HG03159 (cell line): ENCODE data around the gene SYNGR1.

Experiments used
- ATAC-seq: cut with Tn5 transposase; IDR thresholded peaks from one replicate; pipeline ENCODE4 v1.9.1; 2021; ENCODE audit warnings: mild to moderate bottlenecking, moderate library complexity; ENCODE audit not compliant: unreplicated experiment

Gene SYNGR1

GRCh38 chr22:39367035-39367434 lies 17.2 kb downstream of the SYNGR1 start:
- no peak for ATAC-seq

GRCh38 chr22:39368461-39368911 lies 18.7 kb downstream of the SYNGR1 start:
- ATAC-seq: no peak

- ATAC-seq: no peak
These were observed 19.4 kb downstream of the SYNGR1 start for GRCh38 chr22:39369186-39369585.

- ATAC-seq: no peak
These were observed 19.8 kb downstream of the SYNGR1 start for GRCh38 chr22:39369586-39369985.

GRCh38 chr22:39371732-39372131 lies 21.9 kb downstream of the SYNGR1 start:
- no peak for ATAC-seq

DNA sequence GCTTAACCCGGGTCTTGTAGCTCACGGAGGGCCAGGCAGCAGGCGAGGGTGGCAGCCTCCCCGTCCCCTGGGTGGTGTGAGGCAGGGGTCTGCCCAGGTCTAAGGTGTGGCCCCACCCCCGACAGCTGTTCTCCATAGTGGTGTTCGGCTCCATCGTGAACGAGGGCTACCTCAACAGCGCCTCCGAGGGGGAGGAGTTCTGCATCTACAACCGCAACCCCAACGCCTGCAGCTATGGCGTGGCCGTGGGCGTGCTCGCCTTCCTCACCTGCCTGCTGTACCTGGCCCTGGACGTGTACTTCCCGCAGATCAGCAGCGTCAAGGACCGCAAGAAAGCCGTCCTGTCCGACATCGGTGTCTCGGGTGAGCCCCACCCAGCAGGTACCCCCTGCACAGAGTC lies 24.4 kb downstream of the SYNGR1 start:
- no peak for ATAC-seq

GRCh38 chr22:39374801-39375200 lies 25.0 kb downstream of the SYNGR1 start:
- ATAC-seq: no peak

DNA sequence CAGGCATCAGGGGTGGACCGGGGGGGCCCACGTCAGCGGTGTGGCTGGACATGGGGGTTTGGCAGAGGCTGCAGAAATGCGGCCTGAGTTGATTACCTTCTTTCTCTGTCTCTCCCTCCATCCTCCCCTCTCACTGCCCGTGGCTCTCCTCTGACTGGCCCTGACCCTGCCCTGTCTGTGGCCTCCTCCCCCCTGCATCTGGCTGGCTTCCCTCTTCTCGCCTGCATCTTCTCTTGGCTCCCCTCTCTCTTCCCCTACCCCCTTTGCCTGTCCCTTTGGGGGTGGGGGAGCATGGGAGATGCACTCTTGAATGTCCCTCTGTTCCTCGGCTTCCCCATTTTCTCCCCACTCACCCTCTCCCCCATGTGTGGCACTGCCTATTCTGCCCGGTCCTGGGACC lies 25.9 kb downstream of the SYNGR1 start:
- ATAC-seq: no peak

DNA sequence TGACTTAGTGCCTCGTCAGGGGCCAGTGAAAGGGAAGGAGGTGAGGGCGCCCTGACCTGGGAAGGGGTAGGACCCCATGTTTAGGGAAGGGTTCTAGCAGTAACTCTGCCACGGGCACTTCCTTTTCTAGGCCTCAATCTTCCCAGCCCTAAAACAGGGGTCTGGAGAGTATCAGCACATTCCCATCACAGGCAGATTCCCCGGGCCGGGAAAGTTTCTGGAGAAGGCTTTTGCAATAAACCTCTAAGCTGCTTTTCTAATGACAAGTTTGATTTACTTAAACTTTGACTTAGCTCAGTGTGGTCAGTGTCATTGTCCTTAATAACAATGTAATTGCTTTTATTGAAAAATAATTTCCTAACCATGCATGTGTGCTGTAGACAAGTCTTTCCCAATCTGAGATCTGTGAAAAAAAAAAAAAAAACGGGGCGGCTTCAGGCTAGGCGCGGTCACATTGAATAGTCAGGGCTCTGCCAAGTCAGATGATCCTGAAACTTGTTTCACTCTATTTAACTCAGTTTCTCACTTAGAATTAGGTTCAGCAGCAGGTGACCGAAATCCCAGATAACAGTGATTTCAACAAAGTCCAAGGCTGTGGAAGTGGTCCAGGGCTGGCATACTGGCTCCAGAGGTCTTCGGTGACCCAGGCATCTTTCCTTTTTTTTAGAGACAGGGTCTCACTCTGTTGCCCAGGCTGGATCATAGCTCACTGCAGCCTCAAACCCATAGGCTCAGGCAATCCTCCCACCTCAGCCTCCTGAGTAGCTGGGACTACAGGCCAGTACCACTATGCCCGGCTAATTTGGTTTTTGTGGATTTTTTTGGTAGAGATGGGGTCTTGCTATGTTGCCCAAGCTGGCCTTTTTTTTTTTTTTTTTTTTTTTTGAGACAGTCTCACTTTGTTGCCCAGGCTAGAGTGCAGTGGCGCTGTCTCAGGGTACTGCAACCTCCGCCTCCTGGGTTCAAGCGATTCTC lies 30.3 kb downstream of the SYNGR1 start:
- ATAC-seq: no peak

GRCh38 chr22:39381009-39381755 lies 31.4 kb downstream of the SYNGR1 start:
- ATAC-seq: no peak

GRCh38 chr22:39381930-39382329 lies 32.1 kb downstream of the SYNGR1 start:
- ATAC-seq: no peak

GRCh38 chr22:39382410-39382809 lies 32.6 kb downstream of the SYNGR1 start:
- no peak for ATAC-seq

- ATAC-seq: no peak
These were observed 34.2 kb downstream of the SYNGR1 start for GRCh38 chr22:39383841-39384625.

- no peak for ATAC-seq
These were observed 35.1 kb downstream of the SYNGR1 start for GRCh38 chr22:39384750-39385480.

DNA sequence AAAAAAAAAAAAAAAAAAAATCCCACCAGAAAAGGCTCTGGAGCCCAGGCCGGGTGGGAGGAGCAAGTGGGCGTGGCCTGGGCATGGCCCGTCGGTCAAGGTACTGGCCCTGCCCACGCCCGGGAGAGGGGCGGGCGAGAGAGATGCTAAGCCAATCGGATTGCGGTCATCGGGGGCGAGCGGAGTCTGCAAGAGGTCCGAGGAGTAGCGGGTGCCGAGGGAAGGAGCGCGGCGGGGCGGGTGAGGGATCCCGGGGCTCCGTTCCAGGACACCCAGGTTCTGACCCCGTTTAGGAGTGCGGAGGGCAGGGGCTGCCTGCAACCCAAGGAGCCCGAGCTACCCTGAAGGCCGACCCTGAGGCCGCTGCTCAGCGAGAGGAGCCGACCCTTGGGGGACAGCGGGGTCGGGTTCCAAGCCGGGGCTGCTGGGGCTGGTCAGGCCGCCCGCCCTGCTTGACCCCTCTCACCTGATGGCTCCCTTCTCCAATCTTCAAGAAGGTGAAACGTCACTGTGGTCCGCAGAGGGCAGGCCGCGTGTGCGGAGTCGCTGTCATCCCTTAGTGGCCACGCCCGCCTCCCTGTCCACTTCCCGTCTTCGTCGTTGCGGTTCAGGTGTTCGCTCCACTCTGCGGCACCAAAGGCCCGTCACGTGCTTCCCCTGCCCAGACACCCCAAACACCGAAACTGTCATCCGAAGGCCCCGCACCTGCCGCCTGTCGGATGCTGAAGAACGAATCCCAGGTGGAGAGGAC lies 38.6 kb downstream of the SYNGR1 start:
- ATAC-seq: no peak

DNA sequence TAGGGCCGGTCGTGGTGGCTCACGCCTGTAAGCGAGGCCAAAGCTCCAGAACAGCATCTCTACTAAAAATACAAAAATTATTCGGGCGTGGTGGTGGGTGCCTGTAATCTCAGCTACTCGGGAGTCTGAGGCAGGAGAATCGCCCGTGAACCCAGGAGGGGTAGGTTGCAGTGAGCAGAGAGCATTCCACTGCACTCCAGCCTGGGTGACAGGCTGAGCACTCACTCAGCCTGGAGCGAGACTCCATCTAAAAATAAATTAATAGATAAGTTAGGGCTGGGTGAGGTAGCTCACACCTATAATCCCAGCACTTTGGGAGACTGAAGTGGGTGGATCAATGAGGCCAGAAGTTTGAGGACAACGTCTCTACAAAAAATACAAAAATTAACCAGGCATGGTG lies 39.6 kb downstream of the SYNGR1 start:
- no peak for ATAC-seq

DNA sequence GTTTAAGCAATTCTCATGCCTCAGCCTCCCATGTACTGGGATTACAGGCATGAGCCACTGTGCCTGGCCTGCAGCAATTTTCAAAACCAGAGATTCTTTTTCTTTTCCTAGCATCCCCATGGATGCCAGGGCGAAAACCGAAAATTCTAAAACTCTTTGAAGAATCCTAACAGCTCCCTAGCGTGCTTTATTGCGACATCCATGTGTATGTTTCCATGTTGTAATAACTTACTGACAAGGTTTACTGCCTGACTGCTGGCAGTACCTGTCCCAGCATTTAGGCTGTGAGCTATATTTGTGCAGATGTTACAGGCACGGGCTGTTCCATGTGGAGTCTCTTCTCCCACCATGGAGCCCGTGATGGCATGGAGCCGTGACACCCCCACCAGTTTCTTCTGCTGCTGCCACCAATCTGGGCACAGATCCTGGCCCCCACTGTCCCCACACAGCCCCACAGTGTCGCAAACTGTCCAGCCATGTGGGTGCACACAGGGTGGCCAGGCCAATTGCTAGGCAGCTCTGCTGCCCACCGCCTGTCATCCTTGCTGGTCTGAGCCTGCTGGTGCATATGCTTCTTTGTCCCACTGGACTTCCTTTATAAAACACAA lies 42.7 kb downstream of the SYNGR1 start:
- ATAC-seq: no peak

DNA sequence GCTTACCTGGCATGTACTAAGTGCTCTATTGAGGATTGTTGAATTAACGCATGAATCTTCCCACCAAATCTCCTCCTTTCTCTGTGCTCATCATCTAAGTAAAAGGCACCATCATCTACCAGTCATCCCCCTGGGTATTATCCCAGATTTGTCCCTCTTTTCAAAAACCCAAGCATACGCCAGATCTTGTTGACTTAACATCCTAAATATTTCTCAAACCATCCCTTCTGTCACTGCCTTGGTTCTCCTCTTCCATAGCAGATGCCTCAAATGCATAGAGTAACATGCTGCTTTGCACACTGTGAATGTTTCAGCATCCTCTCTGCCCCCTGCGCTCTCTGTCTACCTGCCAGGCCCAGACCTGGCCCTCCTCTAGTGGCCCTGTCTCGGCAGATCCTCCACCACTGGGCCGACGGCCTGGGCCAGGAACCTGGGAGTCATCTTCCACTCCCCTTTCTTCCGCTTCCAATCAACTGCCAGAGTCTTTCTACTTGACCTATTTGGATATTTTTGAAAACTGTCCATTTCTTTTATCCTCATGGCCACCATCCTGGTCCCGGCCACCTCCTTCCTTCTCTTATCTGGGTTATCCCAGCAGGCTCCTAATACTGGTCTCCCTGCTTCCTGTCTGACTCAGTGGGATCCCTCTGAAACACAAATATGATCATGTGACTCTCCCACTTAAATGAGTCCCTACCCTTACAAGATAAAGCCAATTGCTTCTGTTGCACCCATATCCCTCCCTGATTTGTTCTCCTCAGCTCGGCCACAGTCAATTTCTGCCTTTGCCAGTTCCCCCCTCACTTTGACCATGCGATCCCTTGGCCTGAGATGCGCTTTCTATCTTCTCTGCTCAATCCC lies 46.4 kb downstream of the SYNGR1 start:
- ATAC-seq: no peak
